ENCODE measurements around the gene CABP2. TPM values are rescaled to one million over a fixed set of nuclear protein-coding genes. Genes with fewer than 3 reads are reported as not detected.
A peak's percentile ranks its signal among the peaks of the same experiment; 100 is the strongest.

The CABP2 gene
- total RNA-seq, 1 experiment from 2014 or later: not detected

- Mint-ChIP-seq H3K4me1 (ENCODE audit: low read depth, unreplicated experiment) (peaks cover 24% of the 10 kb centered on the region), H3K27me3 (ENCODE audit: unreplicated experiment) (no peaks in the 10 kb centered on the region), H3K36me3 (ENCODE audit: insufficient read depth, unreplicated experiment) (peaks cover 73% of the 10 kb centered on the region), H3K9me3 (ENCODE audit: low read depth, unreplicated experiment) (no peaks in the 10 kb centered on the region), H3K27ac (ENCODE audit: unreplicated experiment) (peak overlapping the region; percentile 88), H3K4me3 (ENCODE audit: low read depth, unreplicated experiment) (peak overlapping the region; percentile 91)
- no TSS peak for BruUV-seq (replicated peaks)
- TF ChIP-seq CTCF (IDR thresholded peaks at IDR 0.05; ENCODE audit: unreplicated experiment): no peak
- intact Hi-C loops (cut with micrococcal nuclease; ENCODE audit: unreplicated experiment): loop anchor here (10.0 kb wide), 2 partner anchors 79 to 149 kb away; partner anchors contain the start of genes POLD4 and RPS6KB2
- peak; percentile 36 for DNase-seq
- CTCF ChIA-PET: interaction anchor here (1.9 kb wide), 1 partner anchor 103 kb away, joined by 4 read pairs; the partner anchor contains the start of gene PPP1CA
Observed at GRCh38 chr11:67504005-67504949, 19.0 kb downstream of the CABP2 start.

- intact Hi-C loops (cut with micrococcal nuclease; ENCODE audit: unreplicated experiment): loop anchor here (10.0 kb wide), 2 partner anchors 79 to 149 kb away; partner anchors contain the start of genes POLD4 and RPS6KB2
- Mint-ChIP-seq H3K4me3 (ENCODE audit: low read depth, unreplicated experiment) (peak overlapping the region; percentile 91), H3K9me3 (ENCODE audit: low read depth, unreplicated experiment) (no peaks in the 10 kb centered on the region), H3K27me3 (ENCODE audit: unreplicated experiment) (no peaks in the 10 kb centered on the region), H3K27ac (ENCODE audit: unreplicated experiment) (peak overlapping the region; percentile 27), H3K4me1 (ENCODE audit: low read depth, unreplicated experiment) (peaks cover 24% of the 10 kb centered on the region), H3K36me3 (ENCODE audit: insufficient read depth, unreplicated experiment) (peaks cover 64% of the 10 kb centered on the region)
- no peak for DNase-seq
- no TSS peak for BruUV-seq (replicated peaks)
- no peak for TF ChIP-seq CTCF (IDR thresholded peaks at IDR 0.05; ENCODE audit: unreplicated experiment)
- CTCF ChIA-PET: no interaction called here
Observed at GRCh38 chr11:67503119-67504004, 19.9 kb downstream of the CABP2 start.

GRCh38 chr11:67502328-67502979 lies 20.8 kb downstream of the CABP2 start:
- TSS peak; percentile 1 for BruUV-seq (replicated peaks)
- H3K36me3 Mint-ChIP-seq (ENCODE audit: insufficient read depth, unreplicated experiment): peaks cover 62% of the 10 kb centered on the region
- H3K27ac Mint-ChIP-seq (ENCODE audit: unreplicated experiment): peak overlapping the region; percentile 27
- CTCF ChIA-PET: no interaction called here
- no peak for DNase-seq
- peaks cover 23% of the 10 kb centered on the region for H3K4me1 Mint-ChIP-seq (ENCODE audit: low read depth, unreplicated experiment)
- no peaks in the 10 kb centered on the region for H3K9me3 Mint-ChIP-seq (ENCODE audit: low read depth, unreplicated experiment)
- intact Hi-C loops (cut with micrococcal nuclease; ENCODE audit: unreplicated experiment): loop anchor here (10.0 kb wide), 2 partner anchors 78 to 148 kb away; partner anchors contain the start of genes POLD4 and RPS6KB2
- H3K27me3 Mint-ChIP-seq (ENCODE audit: unreplicated experiment): no peaks in the 10 kb centered on the region
- peak overlapping the region; percentile 91 for H3K4me3 Mint-ChIP-seq (ENCODE audit: low read depth, unreplicated experiment)
- TF ChIP-seq CTCF (IDR thresholded peaks at IDR 0.05; ENCODE audit: unreplicated experiment): no peak

- Mint-ChIP-seq H3K27me3 (ENCODE audit: unreplicated experiment) (no peaks in the 10 kb centered on the region), H3K4me1 (ENCODE audit: low read depth, unreplicated experiment) (peaks cover 17% of the 10 kb centered on the region), H3K9me3 (ENCODE audit: low read depth, unreplicated experiment) (no peaks in the 10 kb centered on the region), H3K36me3 (ENCODE audit: insufficient read depth, unreplicated experiment) (peaks cover 62% of the 10 kb centered on the region), H3K27ac (ENCODE audit: unreplicated experiment) (no peak overlapping the region), H3K4me3 (ENCODE audit: low read depth, unreplicated experiment) (no peak overlapping the region)
- BruUV-seq (replicated peaks): no TSS peak
- TF ChIP-seq CTCF (IDR thresholded peaks at IDR 0.05; ENCODE audit: unreplicated experiment): no peak
- intact Hi-C loops (cut with micrococcal nuclease; ENCODE audit: unreplicated experiment): loop anchor here (10.0 kb wide), 2 partner anchors 77 to 147 kb away; partner anchors contain the start of genes POLD4 and RPS6KB2
- DNase-seq: no peak
- CTCF ChIA-PET: no interaction called here
Observed at GRCh38 chr11:67501854-67502253, 21.4 kb downstream of the CABP2 start.
